Activated CD4-positive, alpha-beta T cell treated with anti-CD3 and anti-CD28 coated beads, Interleukin-2, amount 50 U/mL, for 24 hours (primary cell): ENCODE measurements around the gene C16orf89.
"Not testable (repeated sequence)": the region's sequence is repeated elsewhere in the genome, so short reads cannot be mapped to it uniquely, and the experiment has no call there.

Source experiments
- DNase-seq, 2 donors: peaks; one replicate each; pipeline ENCODE4 v3.0.0-alpha.2; 2020; ENCODE audit warnings: low read depth in 1 of 2, low spot score in 1 of 2

Gene C16orf89

DNA sequence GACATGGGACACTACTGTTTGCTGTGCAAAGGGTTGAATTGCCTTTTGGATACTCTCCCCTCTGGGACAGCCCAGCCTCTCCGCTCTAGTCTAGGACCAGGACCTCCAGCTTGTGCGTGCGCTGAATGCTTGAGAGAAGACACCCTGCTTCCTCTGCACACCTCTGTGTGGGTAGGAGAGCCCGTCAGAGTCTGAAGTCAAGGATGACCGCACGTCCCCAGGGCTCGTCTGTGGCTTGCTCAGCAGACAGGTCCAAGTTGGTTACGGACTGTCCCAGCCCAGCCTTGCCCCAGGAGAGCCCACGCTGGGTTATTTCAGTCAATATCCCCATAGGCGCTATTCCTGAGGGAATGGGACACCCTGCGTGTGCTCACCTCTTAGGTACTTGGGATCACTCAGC, 3.7 kb downstream of the C16orf89 start:
- DNase-seq, result no peak

- no peak for DNase-seq
Measured at GRCh38 chr16:5060073-5060641, 5.6 kb downstream of the C16orf89 start.

DNA sequence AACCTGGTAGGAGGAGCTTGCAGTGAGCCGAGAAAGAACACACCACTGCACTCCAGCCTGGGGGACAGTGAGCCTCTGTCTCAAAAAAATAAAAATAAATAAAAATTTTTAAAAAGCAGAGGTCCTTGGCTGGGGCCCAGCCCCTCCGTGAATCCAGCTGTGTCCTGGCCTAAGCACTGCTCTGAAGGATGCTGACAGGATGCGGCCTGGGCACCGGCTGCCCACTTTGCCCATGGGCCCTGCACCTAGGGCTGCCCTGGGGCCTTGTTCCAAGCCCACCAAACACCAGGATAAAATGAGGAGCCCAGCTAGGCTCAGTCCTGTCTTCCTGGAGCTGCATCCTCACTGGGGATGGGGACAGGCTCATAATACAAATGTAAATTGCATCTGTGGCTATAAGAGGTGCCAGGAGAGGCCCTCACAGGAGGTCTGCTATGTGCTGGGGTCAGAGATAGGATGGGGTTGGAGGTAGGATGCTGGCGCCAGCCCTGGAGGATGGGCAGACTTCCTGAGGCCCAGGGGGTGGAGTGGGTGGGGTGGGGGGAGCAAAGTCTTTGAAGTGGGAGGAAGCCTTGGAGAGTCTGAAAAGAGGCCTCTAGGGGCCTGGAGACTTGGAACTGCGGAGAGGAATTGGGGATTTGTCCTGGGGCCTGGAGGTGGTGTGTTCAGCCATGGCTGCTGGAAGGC, 6.2 kb downstream of the C16orf89 start:
- DNase-seq, result no peak

DNA sequence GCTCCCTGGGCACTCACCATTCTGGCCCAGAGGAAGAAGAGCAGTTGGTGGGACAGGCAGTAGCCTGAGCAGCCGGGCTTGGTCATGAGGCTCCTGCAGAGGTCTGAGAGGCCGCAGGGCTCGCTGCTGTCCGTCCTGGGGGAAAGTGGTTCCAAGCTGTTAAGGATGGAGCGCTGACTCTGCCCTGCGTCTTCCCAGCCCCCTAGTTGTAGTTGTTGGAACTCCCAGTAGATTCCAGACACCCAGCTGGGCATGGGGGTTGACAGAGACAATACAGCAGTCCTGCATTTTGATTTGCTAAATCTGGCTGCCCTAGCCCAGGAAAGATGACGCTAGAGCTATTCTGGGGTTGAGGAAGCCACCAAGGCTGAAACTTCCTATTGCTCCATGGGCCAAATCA, 7.3 kb downstream of the C16orf89 start:
- no peak for DNase-seq

DNA sequence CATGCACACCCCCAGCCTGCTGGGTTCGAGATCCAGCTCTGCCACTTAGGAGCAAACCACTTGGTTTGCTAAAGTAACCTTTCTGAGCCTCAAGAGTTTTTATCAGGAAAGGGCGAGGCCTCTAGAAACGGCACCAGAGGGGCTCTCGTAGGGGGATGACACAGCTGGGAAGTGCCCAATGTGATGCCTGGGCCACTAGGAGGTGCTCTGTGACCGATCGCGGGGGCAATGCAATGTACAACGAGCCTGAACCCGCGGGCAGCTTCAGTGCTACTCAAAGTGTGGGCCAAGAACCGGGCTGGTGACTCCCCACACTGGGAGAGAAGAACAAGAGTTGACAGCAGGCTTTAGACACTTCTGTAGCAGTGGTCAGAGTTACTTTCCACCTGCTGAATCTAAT, 9.4 kb downstream of the C16orf89 start:
- DNase-seq, result no peak

DNA sequence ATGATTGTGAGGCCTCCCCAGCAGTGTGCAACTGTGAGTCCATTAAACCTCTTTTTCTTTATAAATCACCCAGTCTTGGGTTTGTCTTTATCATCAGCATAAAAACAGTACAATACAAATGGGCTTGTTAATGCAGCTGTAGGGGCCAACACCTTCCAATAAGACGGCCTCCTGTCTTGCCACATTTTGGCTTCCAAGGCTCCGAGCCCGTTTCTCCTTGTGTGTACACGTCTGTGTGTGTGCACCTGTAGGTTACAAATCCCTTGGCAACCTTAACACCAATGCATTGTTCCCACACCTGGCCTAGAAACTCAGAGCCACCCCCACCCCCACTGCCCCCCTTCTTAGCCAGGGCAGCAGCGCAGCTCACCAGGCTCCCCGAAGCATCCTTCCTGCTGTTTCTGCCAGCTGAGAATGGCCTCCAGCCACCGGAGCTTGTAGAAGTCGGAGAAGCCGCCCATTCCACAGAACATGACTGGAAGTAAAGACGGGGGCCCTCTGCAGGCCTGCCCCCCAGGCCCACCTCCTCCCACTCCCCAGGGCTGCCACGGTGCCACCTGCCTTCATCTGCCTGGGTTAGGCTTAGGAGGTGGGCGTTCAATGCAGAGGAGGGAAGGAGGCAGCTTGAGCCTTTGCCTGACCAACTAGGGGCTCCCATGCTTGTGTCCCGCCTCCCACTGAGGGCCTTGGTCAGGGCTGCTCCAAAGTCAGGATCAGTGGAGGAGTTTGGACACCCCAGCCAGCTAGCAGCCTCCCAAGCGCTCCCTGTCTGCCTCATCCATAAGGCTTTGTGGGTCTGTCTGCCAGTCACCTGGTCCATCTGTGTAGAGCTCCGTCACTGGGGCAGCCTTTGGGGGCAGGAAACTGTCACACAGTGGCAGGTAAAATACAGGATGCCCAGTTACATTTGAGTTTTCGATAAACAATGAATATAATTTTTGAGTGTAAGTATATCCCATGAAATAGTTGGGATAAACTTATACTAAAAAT, 10.6 kb downstream of the C16orf89 start:
- DNase-seq, result no peak

GRCh38 chr16:5046914-5047313, 18.8 kb downstream of the C16orf89 start:
- no peak for DNase-seq

DNA sequence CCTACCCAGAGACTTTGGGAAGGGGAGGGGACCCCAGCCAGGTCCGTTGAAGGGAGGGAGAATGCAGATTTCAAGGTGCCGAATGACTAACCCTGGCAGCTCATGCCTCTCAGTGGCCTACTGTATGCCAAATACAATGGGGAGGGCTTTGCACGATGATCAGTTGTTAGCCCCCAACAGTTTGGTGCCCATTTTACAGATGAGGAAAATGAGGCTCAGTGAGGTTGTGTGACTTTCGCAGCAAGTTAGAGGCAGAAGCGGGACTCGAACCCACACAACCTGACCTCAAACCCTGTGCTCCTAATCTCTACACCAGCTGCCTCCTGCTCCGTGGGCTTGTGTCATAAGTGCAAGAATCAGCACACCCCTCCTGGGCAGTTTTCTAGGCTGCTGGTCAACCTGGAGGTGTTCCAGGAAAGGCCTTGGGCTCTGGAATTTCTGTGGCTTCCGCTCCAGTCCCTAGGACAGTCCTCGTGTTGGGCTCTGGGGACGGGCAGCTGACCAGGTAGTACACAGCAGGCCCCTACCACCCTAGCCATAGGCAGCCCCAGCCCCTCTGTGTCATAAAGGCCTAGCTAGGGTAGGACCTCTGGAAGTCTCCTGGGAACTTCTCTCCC, 20.1 kb downstream of the C16orf89 start:
- no peak for DNase-seq

DNA sequence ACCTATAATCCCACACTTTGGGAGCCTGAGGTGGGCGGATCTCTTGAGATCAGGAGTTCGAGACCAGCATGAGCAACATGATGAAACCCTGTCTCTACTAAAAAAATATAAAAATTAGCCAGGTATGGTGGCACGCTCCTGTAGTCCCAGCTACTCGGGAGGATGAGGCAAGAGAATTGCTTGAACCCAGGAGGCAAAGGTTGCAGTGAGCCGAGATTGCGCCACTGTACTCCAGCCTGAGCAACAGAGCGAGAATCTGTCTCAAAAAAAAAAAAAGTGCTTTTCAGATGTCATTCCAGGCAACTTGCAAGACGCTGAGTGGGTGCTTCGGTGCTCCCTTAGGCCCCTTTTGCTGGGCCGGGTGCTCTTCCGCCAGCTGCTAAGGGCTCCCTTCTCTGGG, 21.2 kb downstream of the C16orf89 start:
- not testable (repeated sequence) for DNase-seq

GRCh38 chr16:5044011-5044540, 21.7 kb downstream of the C16orf89 start:
- DNase-seq, result no peak

DNA sequence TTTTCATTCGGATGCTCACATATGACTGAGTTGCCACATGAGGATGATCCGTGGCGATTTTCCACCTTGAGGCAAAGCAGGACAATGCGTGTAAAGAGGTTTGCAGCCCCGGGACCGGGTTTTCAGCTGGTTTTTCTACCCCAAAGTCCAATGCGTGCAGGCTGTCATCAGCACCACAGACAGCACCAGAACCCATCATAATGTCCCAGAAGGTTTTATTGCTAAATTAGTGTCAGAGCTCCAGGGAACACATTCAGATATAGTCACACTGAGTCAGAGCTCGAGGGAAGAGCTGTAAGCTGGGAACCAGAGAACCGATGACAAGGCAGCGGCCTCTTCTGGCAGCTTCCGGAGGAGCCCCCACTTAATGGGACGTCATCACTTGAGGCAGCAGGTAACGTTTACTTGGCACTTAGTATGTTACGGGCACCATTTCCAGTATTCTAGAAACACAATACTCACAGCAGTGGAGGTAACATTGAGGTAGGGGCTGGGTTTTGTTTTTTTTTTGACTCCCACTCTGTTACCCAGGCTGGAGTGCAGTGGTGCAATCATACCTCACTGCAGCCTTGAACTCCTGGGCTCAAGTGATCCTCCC, 23.1 kb downstream of the C16orf89 start:
- DNase-seq, result no peak

GRCh38 chr16:5041600-5042133, 24.1 kb downstream of the C16orf89 start:
- DNase-seq, result no peak

- DNase-seq, result no peak
Measured at GRCh38 chr16:5040451-5040850, 25.3 kb downstream of the C16orf89 start.

- no peak for DNase-seq
Measured at GRCh38 chr16:5036228-5037156, 29.3 kb downstream of the C16orf89 start.

- DNase-seq, result no peak
Measured at GRCh38 chr16:5035909-5036227, 29.9 kb downstream of the C16orf89 start.

DNA sequence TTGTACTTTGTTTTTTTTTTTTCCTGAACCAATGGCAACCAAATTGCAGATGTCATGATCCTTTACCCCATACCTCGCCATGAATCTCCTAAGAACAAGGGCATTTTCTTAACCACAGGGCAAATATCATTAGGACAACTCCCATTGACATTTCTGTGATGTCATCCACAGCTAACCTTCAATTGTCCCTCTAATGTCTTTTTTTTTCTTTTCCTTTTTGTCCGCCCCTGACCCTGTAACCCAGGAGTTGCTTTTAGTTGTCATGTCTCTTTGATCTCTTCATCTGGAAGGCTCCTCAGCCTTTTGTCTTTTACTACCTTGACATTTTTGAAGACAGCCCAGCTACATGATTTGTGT, 31.6 kb downstream of the C16orf89 start:
- DNase-seq, result no peak

- peak; percentile 71 to 77 for DNase-seq
Measured at GRCh38 chr16:5033256-5034166, 32.2 kb downstream of the C16orf89 start, which contains the start of gene NAGPA. Gene NAGPA (minus strand): TSS chr16:5033935. CDS start chr16:5033914, 21 bp downstream.

- DNase-seq, result no peak
Measured at GRCh38 chr16:5032748-5033167, 33.0 kb downstream of the C16orf89 start.

DNA sequence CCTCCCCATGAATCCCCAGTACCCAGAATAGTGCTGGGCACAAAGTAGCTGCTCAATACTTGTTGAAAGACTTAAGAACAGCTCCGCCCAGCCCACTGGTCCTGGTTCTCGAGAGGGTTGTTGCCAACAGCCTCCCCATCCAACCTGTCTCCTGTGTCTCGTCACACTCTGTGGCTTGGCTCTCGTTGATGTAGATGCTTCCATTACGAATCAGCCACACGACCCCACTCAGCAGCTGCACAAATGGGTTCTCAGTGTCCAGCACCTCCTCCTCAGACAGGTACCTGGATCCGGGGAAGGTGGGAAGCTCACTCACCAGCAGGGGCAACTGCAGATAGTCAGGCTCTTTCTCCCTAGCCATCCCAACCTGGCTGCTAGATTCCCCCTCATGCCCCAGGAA, 34.2 kb downstream of the C16orf89 start:
- no peak for DNase-seq
